Thoracic aorta (tissue), 2 donors: ENCODE measurements around the gene CST5. TPM values are rescaled to one million over a fixed set of nuclear protein-coding genes. Genes with fewer than 3 reads are reported as not detected.

Experiments
- ATAC-seq: fragments of 150-250 bp; one replicate; pipeline ENCODE4 v1.8.0; 2017; ENCODE audit warnings: low read depth; ENCODE audit not compliant: insufficient number of reproducible peaks, low FRiP score
- DNase-seq: peaks from one replicate; pipeline ENCODE4 v3.0.0-alpha.2; 2020; ENCODE audit warnings: low spot score
- H3K27ac ChIP-seq, 2 donors: fragments of 200-600 bp; sonication (generic); 1 replicate in 1 of 2; 2 replicates in 1 of 2; pipeline ENCODE4 v1.5.1; 2016; ENCODE audit warnings: mild to moderate bottlenecking in 2 of 2, moderate library complexity in 2 of 2
- H3K27me3 ChIP-seq: fragments of 200-600 bp; sonication (generic); replicated peaks from 2 replicates; pipeline ENCODE4 v1.6.0; 2016; ENCODE audit warnings: mild to moderate bottlenecking; ENCODE audit not compliant: insufficient read depth
- H3K36me3 ChIP-seq: fragments of 200-600 bp; sonication (generic); one replicate; pipeline ENCODE4 v1.5.1; 2016
- H3K4me1 ChIP-seq, 2 donors: fragments of 200-600 bp; sonication (generic); 1 replicate in 1 of 2; 2 replicates in 1 of 2; pipeline versions ENCODE4 v1.5.1 to v1.6.0; 2016; ENCODE audit warnings: low read depth in 2 of 2, mild to moderate bottlenecking in 1 of 2; ENCODE audit not compliant: control insufficient read depth in 1 of 2
- H3K4me3 ChIP-seq: fragments of 200-600 bp; sonication (generic); 2 replicates; pipeline ENCODE4 v1.5.1; 2016; ENCODE audit warnings: mild to moderate bottlenecking
- H3K9me3 ChIP-seq: fragments of 200-600 bp; sonication (generic); 2 replicates; pipeline ENCODE4 v1.5.1; 2016
- CTCF ChIP-seq: fragments of 200-600 bp; sonication (generic); IDR thresholded peaks from one replicate; pipeline ENCODE4 v1.5.1; 2019; ENCODE audit warnings: antibody characterized with exemption
- total RNA-seq, 2 donors: library from RNA; depleted of rRNA; stranded (reverse); fragments of >200 nt; gene quantifications; one replicate each; pipeline versions ENCODE4 v1.1.0 to v1.2.3, GENCODE V29; 2016

The CST5 gene
- total RNA-seq, 2 donors from 2014 or later: not detected

GRCh38 chr20:23874747-23875146 is 4.8 kb downstream of the CST5 start:
- DNase-seq: no peak
- ATAC-seq: no peak
- H3K9me3 ChIP-seq: no peaks in the 10 kb centered on the region
- no peaks in the 10 kb centered on the region for H3K4me1 ChIP-seq
- H3K27ac ChIP-seq: no peak overlapping the region
- no peaks in the 10 kb centered on the region for H3K36me3 ChIP-seq
- H3K4me3 ChIP-seq: no peak overlapping the region
- TF ChIP-seq CTCF: no peak
- no peaks in the 10 kb centered on the region for H3K27me3 ChIP-seq

- no peak for ATAC-seq
- no peaks in the 10 kb centered on the region for H3K36me3 ChIP-seq
- DNase-seq: no peak
- no peaks in the 10 kb centered on the region for H3K4me1 ChIP-seq
- no peak overlapping the region for H3K4me3 ChIP-seq
- H3K27me3 ChIP-seq: no peaks in the 10 kb centered on the region
- H3K27ac ChIP-seq: no peak overlapping the region
- no peak for TF ChIP-seq CTCF
- no peaks in the 10 kb centered on the region for H3K9me3 ChIP-seq
Observed at GRCh38 chr20:23873370-23874015, 6.1 kb downstream of the CST5 start.

- no peaks in the 10 kb centered on the region for H3K27me3 ChIP-seq
- no peak overlapping the region for H3K4me3 ChIP-seq
- H3K4me1 ChIP-seq: no peaks in the 10 kb centered on the region
- TF ChIP-seq CTCF: no peak
- H3K36me3 ChIP-seq: no peaks in the 10 kb centered on the region
- DNase-seq: no peak
- no peaks in the 10 kb centered on the region for H3K9me3 ChIP-seq
- no peak for ATAC-seq
- H3K27ac ChIP-seq: no peak overlapping the region
Observed at GRCh38 chr20:23872065-23872464, 7.5 kb downstream of the CST5 start.

GRCh38 chr20:23870461-23870860 is 9.1 kb downstream of the CST5 start:
- no peak for TF ChIP-seq CTCF
- H3K9me3 ChIP-seq: no peaks in the 10 kb centered on the region
- H3K4me3 ChIP-seq: no peak overlapping the region
- DNase-seq (no peak), ATAC-seq (no peak)
- H3K36me3 ChIP-seq: no peaks in the 10 kb centered on the region
- no peak overlapping the region for H3K27ac ChIP-seq
- no peaks in the 10 kb centered on the region for H3K27me3 ChIP-seq
- H3K4me1 ChIP-seq: no peaks in the 10 kb centered on the region

GRCh38 chr20:23869520-23869919 is 10.0 kb downstream of the CST5 start:
- no peaks in the 10 kb centered on the region for H3K36me3 ChIP-seq

More at GRCh38 chr20:23869520-23869919, 10.0 kb downstream of the CST5 start:
- H3K27ac ChIP-seq: no peak overlapping the region
- ATAC-seq (no peak), DNase-seq (no peak)
- H3K27me3 ChIP-seq: no peaks in the 10 kb centered on the region
- H3K4me1 ChIP-seq: no peaks in the 10 kb centered on the region
- no peak for TF ChIP-seq CTCF
- no peaks in the 10 kb centered on the region for H3K9me3 ChIP-seq
- H3K4me3 ChIP-seq: no peak overlapping the region
